ENCODE results near the gene DNMT3L.

GRCh38 chr21:44304877-44305293 lies 43.2 kb upstream of the DNMT3L start:
- TF ChIP-seq, protein P1, sequence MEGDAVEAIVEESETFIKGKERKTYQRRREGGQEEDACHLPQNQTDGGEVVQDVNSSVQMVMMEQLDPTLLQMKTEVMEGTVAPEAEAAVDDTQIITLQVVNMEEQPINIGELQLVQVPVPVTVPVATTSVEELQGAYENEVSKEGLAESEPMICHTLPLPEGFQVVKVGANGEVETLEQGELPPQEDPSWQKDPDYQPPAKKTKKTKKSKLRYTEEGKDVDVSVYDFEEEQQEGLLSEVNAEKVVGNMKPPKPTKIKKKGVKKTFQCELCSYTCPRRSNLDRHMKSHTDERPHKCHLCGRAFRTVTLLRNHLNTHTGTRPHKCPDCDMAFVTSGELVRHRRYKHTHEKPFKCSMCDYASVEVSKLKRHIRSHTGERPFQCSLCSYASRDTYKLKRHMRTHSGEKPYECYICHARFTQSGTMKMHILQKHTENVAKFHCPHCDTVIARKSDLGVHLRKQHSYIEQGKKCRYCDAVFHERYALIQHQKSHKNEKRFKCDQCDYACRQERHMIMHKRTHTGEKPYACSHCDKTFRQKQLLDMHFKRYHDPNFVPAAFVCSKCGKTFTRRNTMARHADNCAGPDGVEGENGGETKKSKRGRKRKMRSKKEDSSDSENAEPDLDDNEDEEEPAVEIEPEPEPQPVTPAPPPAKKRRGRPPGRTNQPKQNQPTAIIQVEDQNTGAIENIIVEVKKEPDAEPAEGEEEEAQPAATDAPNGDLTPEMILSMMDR (IDR thresholded peaks at IDR 0.05), result peak in 6 of 7 experiments; percentile 39 to 52 (median 44)
- TF ChIP-seq POLR2A (IDR thresholded peaks at IDR 0.05), result no peak

All from body of pancreas (tissue), 4 donors.